Activated CD8-positive, alpha-beta memory T cell treated with anti-CD3 and anti-CD28 coated beads, Interleukin-2, amount 10 ng/mL, durations not matched to agents 7 days and 5 days (primary cell): ENCODE measurements around the gene PHF12. TPM values are rescaled to one million over a fixed set of nuclear protein-coding genes. Genes with fewer than 3 reads are reported as not detected.

Experiments used
- ATAC-seq: fragments of 150-1000 bp; cut with Tn5 transposase; one replicate; pipeline ENCODE4 v1.10.0; 2021; ENCODE audit warnings: moderate library complexity
- CTCF ChIA-PET: fragments of 350-600 bp; sonication (Branson Sonifier 250); formaldehyde crosslinking; loops from one replicate; lab custom pipeline; 2021; ENCODE audit warnings: antibody characterized with exemption; lab: Charles Lee
- DNase-seq: peaks from one replicate; pipeline ENCODE4 v3.0.0-alpha.2; 2020
- H3K27ac Mint-ChIP-seq: one replicate; pipeline ENCODE4 v1.8.0; 2021; ENCODE audit warnings: mild to moderate bottlenecking, mixed read lengths
- H3K27me3 Mint-ChIP-seq: one replicate; pipeline ENCODE4 v1.8.0; 2021; ENCODE audit warnings: mixed read lengths
- H3K36me3 Mint-ChIP-seq: one replicate; pipeline ENCODE4 v1.8.0; 2021; ENCODE audit warnings: mild to moderate bottlenecking, mixed read lengths
- H3K4me1 Mint-ChIP-seq: one replicate; pipeline ENCODE4 v1.8.0; 2021; ENCODE audit warnings: mixed read lengths
- H3K4me3 Mint-ChIP-seq: one replicate; pipeline ENCODE4 v1.8.0; 2021; ENCODE audit warnings: mild to moderate bottlenecking, moderate library complexity, mixed read lengths
- H3K9me3 Mint-ChIP-seq: one replicate; pipeline ENCODE4 v1.8.0; 2022; ENCODE audit warnings: low read depth, mixed read lengths
- total RNA-seq, 2 experiments: library from RNA; stranded (reverse); gene quantifications; one replicate each; pipeline ENCODE4 v1.2.3, GENCODE V29; 2021

PHF12 gene
- total RNA-seq, 2 experiments from 2014 or later, result 79.5 to 85.8 TPM

- no peak for ATAC-seq
- no peaks in the 10 kb centered on the region for H3K4me1 Mint-ChIP-seq
- no peak overlapping the region for H3K4me3 Mint-ChIP-seq
- CTCF ChIA-PET, result interaction anchor here (1.3 to 2.7 kb wide), 5 partner anchors 16 to 243 kb away, joined by 3 to 30 read pairs (median 4); no protein-coding TSS in a partner anchor
- H3K27ac Mint-ChIP-seq, result no peak overlapping the region
- no peak for DNase-seq
- peaks cover 3% of the 10 kb centered on the region for H3K27me3 Mint-ChIP-seq
- no peaks in the 10 kb centered on the region for H3K36me3 Mint-ChIP-seq
- H3K9me3 Mint-ChIP-seq, result no peaks in the 10 kb centered on the region
Measured at GRCh38 chr17:28969706-28970393, 18.5 kb upstream of the PHF12 start.

GRCh38 chr17:28968914-28969295 lies 17.6 kb upstream of the PHF12 start:
- ATAC-seq (no peak), DNase-seq (no peak)
- Mint-ChIP-seq H3K9me3 (no peaks in the 10 kb centered on the region), H3K36me3 (no peaks in the 10 kb centered on the region), H3K27me3 (peaks cover 6% of the 10 kb centered on the region), H3K27ac (no peak overlapping the region), H3K4me3 (no peak overlapping the region), H3K4me1 (no peaks in the 10 kb centered on the region)
- CTCF ChIA-PET, result interaction anchor here (0.9 to 2.7 kb wide), 6 partner anchors 15 to 242 kb away, joined by 3 to 30 read pairs (median 4); no protein-coding TSS in a partner anchor

GRCh38 chr17:28968231-28968913 lies 17.1 kb upstream of the PHF12 start:
- Mint-ChIP-seq H3K4me3 (no peak overlapping the region), H3K9me3 (no peaks in the 10 kb centered on the region), H3K27me3 (peaks cover 11% of the 10 kb centered on the region), H3K4me1 (no peaks in the 10 kb centered on the region), H3K27ac (no peak overlapping the region), H3K36me3 (no peaks in the 10 kb centered on the region)
- no peak for ATAC-seq
- DNase-seq, result no peak
- CTCF ChIA-PET, result interaction anchor here (0.9 to 2.7 kb wide), 6 partner anchors 15 to 177 kb away, joined by 3 to 30 read pairs (median 7); no protein-coding TSS in a partner anchor

GRCh38 chr17:28967221-28968135 lies 16.2 kb upstream of the PHF12 start:
- Mint-ChIP-seq H3K27me3 (peaks cover 16% of the 10 kb centered on the region), H3K27ac (no peak overlapping the region), H3K4me1 (no peaks in the 10 kb centered on the region), H3K36me3 (no peaks in the 10 kb centered on the region), H3K9me3 (no peaks in the 10 kb centered on the region), H3K4me3 (no peak overlapping the region)
- CTCF ChIA-PET, result interaction anchor here (1.3 to 2.7 kb wide), 3 partner anchors 14 to 150 kb away, joined by 5 to 30 read pairs (median 9); no protein-coding TSS in a partner anchor
- ATAC-seq, result no peak
- no peak for DNase-seq

GRCh38 chr17:28963841-28964240 lies 12.5 kb upstream of the PHF12 start:
- H3K27ac Mint-ChIP-seq, result no peak overlapping the region
- no peaks in the 10 kb centered on the region for H3K36me3 Mint-ChIP-seq
- H3K4me1 Mint-ChIP-seq, result no peaks in the 10 kb centered on the region
- peaks cover 13% of the 10 kb centered on the region for H3K27me3 Mint-ChIP-seq
- no peaks in the 10 kb centered on the region for H3K9me3 Mint-ChIP-seq
- ATAC-seq (no peak), DNase-seq (no peak)
- CTCF ChIA-PET, result interaction anchor here (0.9 to 6.7 kb wide), 14 partner anchors 7 to 479 kb away, joined by 3 to 337 read pairs (median 8); partner anchors contain the start of gene PHF12
- H3K4me3 Mint-ChIP-seq, result no peak overlapping the region

- DNase-seq (no peak), ATAC-seq (no peak)
- Mint-ChIP-seq H3K4me3 (no peak overlapping the region), H3K27me3 (peaks cover 13% of the 10 kb centered on the region), H3K9me3 (no peaks in the 10 kb centered on the region), H3K27ac (no peak overlapping the region), H3K36me3 (no peaks in the 10 kb centered on the region), H3K4me1 (no peaks in the 10 kb centered on the region)
- CTCF ChIA-PET, result interaction anchor here (0.9 to 6.7 kb wide), 5 partner anchors 10 to 161 kb away, joined by 3 to 337 read pairs (median 19); partner anchors contain the start of gene PHF12
Measured at GRCh38 chr17:28963055-28963611, 11.8 kb upstream of the PHF12 start.

GRCh38 chr17:28961391-28961790 lies 10.1 kb upstream of the PHF12 start:
- ATAC-seq (no peak), DNase-seq (no peak)
- Mint-ChIP-seq H3K9me3 (no peaks in the 10 kb centered on the region), H3K27me3 (peaks cover 13% of the 10 kb centered on the region), H3K27ac (no peak overlapping the region), H3K4me3 (no peak overlapping the region), H3K4me1 (no peaks in the 10 kb centered on the region), H3K36me3 (no peaks in the 10 kb centered on the region)
- CTCF ChIA-PET, result interaction anchor here (1.2 to 6.7 kb wide), 4 partner anchors 8 to 235 kb away, joined by 3 to 337 read pairs (median 12); partner anchors contain the start of gene TLCD1

GRCh38 chr17:28960256-28961061 lies 9.1 kb upstream of the PHF12 start:
- no peak overlapping the region for H3K27ac Mint-ChIP-seq
- ATAC-seq (no peak), DNase-seq (no peak)
- peaks cover 13% of the 10 kb centered on the region for H3K27me3 Mint-ChIP-seq
- CTCF ChIA-PET, result interaction anchor here (1.2 to 6.7 kb wide), 3 partner anchors 62 to 234 kb away, joined by 3 to 337 read pairs (median 5); partner anchors contain the start of gene TLCD1
- no peaks in the 10 kb centered on the region for H3K4me1 Mint-ChIP-seq
- no peak overlapping the region for H3K4me3 Mint-ChIP-seq
- no peaks in the 10 kb centered on the region for H3K9me3 Mint-ChIP-seq
- no peaks in the 10 kb centered on the region for H3K36me3 Mint-ChIP-seq

GRCh38 chr17:28959471-28959871 lies 8.2 kb upstream of the PHF12 start:
- DNase-seq (no peak), ATAC-seq (no peak)
- Mint-ChIP-seq H3K9me3 (no peaks in the 10 kb centered on the region), H3K36me3 (no peaks in the 10 kb centered on the region), H3K4me3 (no peak overlapping the region), H3K27me3 (peaks cover 12% of the 10 kb centered on the region), H3K27ac (no peak overlapping the region), H3K4me1 (no peaks in the 10 kb centered on the region)
- CTCF ChIA-PET, result interaction anchor here (2.7 kb wide), 1 partner anchor 158 kb away, joined by 18 read pairs; no protein-coding TSS in a partner anchor

GRCh38 chr17:28958820-28959455 lies 7.6 kb upstream of the PHF12 start:
- H3K27me3 Mint-ChIP-seq, result peaks cover 10% of the 10 kb centered on the region
- no peaks in the 10 kb centered on the region for H3K36me3 Mint-ChIP-seq
- no peaks in the 10 kb centered on the region for H3K4me1 Mint-ChIP-seq
- CTCF ChIA-PET, result interaction anchor here (2.7 kb wide), 1 partner anchor 158 kb away, joined by 18 read pairs; no protein-coding TSS in a partner anchor
- DNase-seq (no peak), ATAC-seq (no peak)
- H3K4me3 Mint-ChIP-seq, result no peak overlapping the region
- H3K9me3 Mint-ChIP-seq, result no peaks in the 10 kb centered on the region
- H3K27ac Mint-ChIP-seq, result no peak overlapping the region

- Mint-ChIP-seq H3K4me3 (no peak overlapping the region), H3K4me1 (no peaks in the 10 kb centered on the region), H3K27ac (no peak overlapping the region), H3K27me3 (peaks cover under 1% of the 10 kb centered on the region), H3K9me3 (no peaks in the 10 kb centered on the region), H3K36me3 (no peaks in the 10 kb centered on the region)
- CTCF ChIA-PET, result interaction anchor here (1.1 to 2.7 kb wide), 4 partner anchors 7 to 231 kb away, joined by 3 to 18 read pairs (median 7); no protein-coding TSS in a partner anchor
- DNase-seq (no peak), ATAC-seq (no peak)
Measured at GRCh38 chr17:28957992-28958355, 6.7 kb upstream of the PHF12 start.
